GM18517 (cell line): ENCODE results near the gene SMAP1.
"Not testable (repeated sequence)": the region's sequence is repeated elsewhere in the genome, so short reads cannot be mapped to it uniquely, and the experiment has no call there.

ENCODE experiments used
- ATAC-seq: cut with Tn5 transposase; IDR thresholded peaks from one replicate; pipeline ENCODE4 v1.9.1; 2021; ENCODE audit warnings: mild to moderate bottlenecking, moderate library complexity; ENCODE audit not compliant: unreplicated experiment

The SMAP1 gene

DNA sequence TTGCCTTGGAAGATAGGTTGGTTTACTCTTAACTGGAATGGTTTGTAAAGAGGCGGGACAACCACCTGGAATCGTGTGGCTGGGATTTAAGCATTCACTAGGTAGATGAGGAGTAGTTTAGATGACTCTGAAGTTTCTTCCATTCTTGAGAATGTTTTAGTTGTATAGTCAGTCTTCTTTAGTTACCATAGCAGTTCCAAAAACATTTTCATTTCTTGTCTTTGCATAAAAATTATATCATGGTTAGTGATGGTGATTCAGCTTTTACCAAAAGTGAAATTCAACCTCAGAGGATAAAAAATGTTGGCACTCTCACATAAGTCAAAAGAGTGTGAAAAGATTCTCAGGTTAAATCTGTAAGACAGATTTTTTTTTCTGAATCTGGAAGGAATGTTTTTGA is 70.3 kb downstream of the SMAP1 start:
- no peak for ATAC-seq

DNA sequence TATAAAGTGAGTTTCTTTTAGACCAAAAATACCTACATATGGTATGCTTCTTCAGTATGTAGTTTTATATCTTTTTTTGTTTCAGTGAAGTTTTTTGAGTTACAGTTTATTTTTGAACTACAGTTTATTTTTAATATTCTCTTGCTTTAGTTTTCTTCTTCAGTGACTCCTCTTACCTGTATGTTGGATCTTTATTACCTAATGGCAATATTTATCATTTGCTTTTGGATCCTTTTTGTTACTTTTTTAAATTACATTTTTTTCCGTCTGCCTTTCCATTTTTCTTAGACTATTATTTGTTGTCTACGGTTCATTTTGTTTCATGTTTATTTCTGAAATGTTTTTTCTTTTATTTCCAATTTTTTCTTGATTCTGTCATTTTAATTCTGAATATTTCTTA is 71.9 kb downstream of the SMAP1 start:
- no peak for ATAC-seq

DNA sequence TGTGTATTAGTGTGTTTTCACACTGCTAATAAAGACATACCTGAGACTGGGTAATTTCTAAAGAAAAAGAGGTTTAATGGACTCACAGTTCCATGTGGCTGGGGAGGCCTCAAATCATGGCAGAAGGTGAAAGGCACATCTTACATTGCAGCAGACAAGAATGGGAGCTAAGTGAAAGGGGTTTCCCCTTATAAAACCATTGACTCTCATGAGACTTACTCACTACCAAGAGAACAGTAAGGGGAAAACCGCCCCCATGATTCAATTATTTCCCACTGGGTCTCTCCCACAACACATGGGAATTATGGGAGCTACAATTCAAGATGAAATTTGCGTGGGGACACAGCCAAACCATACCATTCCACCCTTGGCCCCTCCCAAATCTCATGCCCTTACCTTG is 73.1 kb downstream of the SMAP1 start:
- ATAC-seq = not testable (repeated sequence)

DNA sequence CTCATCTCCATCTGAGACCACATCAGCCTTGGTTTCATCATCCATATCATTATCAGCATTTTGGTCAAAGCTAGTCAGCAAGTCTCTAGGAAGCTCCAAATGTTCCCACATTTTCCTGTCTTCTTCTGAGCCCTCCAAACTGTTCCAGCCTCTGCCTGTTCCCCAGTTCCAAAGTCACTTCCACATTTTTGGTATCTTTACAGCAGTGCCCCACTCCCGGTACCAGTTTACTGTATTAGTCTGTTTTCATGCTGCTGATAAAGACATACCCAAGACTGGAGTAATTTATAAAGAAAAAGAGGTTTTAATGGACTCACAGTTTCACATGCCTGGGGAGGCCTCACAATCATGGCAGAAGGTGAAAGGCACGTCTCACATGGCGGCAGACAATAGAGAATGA is 74.8 kb downstream of the SMAP1 start:
- ATAC-seq = not testable (repeated sequence)

DNA sequence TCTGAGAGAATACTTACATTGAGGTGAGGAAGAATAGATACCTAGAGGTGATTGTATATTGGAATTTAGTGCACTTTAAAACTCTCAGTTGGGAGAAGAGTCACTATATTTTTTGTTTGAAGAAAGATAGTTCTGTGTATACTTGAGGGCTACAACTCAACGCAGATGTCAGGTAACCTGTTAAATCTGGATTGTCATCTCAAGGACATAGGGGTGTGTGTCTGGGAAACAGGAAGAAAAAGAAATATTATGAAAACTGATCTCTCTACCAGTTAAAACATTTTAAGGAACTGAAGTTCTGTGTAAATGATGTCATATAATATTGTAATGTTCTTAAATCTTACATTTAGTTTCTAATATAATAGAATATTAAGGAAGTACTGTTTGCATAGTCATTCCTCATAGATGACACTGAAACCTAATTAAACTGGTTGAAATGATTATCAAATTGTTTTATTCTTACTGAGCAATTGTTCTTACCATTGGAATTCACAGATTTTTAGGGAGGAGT is 86.2 kb downstream of the SMAP1 start:
- no peak for ATAC-seq

DNA sequence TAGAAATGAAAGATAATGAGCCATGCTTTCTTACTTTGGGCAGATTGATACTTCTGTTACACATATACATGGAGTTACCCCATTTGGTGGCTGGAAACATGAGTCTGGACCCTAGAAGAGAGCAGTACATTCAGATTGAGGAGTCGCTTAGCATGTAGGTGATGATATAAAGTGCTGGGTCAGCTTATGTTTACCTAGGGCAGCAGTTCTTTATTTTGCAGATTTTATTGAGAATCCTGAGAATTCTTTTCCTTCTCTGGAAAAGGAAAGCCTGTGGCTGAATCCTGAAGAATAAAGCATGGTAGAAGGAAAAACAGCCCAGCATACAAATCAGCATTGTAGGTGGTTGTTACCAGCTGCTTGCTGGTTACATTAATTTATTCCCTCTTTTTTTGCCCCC is 91.2 kb downstream of the SMAP1 start:
- ATAC-seq = no peak

DNA sequence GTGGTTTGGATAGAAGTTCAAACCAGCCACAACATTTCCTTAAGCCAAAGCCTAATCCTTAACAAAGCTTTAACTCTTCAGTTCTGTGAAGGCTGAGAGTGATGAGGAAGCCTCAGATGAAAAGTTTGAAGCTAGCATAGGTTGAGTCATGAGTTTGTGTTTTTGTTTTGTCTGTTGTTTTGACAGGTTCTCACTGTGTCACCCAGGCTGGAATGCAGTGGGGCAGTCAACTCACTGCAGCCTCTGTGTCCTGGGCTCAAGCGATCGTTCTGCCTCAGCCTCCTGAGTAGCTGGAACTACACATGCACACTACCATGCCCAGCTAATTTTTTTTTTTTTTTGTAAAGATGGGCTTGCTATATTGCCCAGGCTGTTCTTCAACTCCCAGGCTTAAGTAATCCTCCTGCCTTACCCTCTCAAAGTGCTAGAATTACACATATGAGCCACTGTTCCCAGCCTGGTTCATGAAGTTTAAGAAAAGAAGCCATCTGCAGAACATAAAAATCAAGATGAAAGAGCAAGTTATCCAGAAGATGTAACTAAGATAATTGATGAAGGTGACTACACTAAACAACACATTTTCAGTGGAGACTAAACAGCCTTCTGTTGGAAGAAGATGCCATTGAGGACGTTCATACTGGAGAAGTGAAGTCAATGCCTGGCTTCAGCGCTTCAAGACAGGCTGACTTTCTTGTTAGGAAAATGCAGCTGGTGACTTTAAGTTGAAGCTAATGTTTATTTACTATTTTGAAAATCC is 96.2 kb downstream of the SMAP1 start:
- no peak for ATAC-seq

DNA sequence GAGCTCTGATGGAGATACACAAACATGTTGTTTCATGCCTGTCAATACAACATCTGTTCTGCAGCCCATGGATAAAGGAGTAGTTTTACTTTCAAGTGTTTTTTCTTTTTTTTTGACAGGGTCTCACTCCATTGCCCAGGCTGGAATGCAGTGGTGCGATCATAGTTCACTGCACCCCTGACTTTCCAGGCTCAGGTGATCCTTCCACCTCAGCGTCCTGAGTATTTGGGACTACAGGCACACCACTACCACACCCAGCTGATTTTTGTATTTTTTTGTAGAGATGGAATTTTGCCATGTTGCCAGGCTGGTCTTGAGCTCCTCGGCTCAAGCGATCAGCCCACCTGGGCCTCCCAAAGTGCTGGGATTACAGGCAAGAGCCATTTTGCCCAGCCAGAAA is 97.0 kb downstream of the SMAP1 start:
- no peak for ATAC-seq

DNA sequence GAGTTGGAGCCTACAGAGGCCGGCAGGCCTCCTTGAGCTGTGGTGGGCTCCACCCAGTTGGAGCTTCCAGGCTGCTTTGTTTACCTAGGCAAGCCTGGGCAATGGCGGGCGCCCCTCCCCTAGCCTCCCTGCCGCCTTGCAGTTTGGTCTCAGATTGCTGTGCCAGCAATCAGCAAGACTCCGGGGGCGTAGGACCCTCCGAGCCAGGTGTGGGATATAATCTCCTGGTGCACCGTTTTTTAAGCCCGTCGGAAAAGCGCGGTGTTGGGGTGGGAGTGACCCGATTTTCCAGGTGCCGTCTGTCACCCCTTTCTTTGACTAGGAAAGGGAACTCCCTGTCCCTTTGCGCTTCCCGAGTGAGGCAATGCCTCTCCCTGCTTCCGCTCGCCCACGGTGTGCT is 103.7 kb downstream of the SMAP1 start:
- ATAC-seq = not testable (repeated sequence)

DNA sequence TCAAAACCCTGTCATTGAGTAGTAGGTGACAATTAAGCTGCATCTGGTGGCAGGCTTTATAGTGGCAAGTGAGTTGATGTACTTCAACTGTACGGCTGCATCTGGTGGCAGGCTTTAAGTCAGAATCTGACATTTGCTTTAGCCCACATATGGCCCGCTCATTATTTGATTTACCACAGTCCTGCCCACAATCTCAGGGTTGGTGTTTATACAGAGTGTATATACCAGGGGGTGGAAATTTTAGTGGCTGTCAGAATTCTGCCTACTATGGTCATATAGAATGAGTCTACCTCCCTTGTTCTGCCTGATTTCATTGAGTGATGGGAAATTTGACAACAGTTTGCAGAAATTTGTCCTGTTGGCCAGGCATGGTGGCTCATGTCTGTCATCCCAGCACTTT is 112.3 kb downstream of the SMAP1 start:
- ATAC-seq = no peak

DNA sequence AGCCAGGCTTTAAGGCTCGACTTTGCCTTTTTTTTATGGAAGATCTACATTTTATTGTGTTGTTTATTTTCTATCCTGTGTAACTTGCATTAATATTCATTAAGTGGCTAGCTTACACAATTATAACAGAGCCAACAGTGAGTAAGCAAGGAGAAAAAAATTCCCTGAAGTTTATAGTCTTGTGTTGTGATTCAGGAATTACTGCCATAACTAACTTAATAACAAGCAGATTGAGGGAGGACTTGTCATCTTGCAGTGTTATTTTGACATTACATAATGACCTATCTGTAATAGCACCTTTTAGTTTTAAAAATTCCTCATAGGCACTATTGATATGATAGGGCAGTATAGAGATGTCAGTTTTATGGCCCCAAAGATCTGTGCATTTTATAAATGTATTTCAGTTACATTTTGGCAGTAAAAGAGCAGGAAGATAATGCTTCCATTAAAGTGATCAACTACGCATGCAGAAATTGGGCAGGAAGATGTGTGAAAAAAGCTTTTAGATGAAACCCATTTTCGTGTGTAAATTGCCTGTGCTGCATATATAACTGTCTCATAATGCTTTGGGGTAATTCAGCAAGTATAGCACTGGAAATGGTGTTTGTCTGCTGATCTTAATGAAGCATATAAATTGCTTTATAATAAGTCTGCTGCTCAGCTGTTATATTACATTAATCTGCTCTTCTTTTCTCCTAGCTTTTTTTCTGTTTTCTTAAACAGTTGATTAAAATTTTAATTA is 123.0 kb downstream of the SMAP1 start:
- ATAC-seq = no peak

DNA sequence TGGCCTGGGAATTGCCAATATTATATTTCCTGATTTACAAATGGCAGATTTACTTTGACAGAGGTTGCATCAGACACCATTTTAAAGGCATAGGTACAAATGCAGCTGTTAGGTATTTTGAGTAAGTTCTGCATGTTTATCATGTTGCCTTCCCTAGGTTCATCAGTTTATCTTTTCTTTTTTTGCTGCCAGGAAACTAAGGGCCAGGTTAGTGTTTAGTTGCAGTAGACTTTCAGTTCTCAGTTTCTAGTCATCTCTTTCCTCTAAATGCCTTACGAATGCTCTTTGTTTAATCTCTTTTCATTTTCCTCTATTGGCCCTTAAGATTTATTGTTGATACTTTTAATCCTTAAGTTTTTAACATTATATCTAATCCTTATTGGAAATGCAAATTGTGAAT is 129.9 kb downstream of the SMAP1 start:
- peak; percentile 97 for ATAC-seq

DNA sequence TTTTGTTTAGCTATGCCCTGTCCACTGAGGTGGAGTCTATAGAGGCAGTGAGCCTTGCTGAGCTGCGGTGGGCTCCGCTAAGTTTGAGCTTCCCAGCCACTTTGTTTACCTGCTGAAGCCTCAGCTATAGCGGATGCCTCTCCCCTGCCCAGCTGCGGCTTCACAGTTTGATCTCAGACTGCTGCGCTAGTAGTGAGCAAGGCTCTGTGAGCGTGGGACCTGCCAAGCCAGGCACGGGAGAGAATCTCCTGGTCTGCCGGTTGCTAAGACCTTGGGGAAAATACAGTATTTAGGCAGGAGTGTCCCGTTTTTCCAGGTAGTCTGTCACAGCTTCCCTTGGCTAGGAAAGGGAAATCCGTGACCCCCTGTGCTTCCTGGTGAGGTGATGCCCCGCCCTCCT is 138.4 kb downstream of the SMAP1 start:
- ATAC-seq = no peak

DNA sequence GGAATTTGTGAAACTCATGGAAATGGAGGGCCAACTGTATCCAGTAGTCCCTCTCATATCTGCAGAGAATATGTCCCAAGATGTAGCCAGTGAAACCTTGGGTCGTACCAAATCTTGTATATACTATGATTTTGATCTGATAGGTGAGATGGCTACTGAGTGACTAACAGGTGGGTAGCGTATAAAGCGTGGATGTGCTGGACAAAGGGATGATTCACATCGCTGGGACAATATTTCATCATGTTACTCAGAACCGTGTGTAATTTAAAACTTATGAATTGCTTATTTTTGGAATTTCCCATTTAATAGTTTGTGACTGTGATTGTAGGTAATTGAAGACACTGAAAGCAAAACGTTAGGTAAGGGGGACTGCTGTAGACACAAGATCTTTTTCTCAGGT is 144.1 kb downstream of the SMAP1 start:
- no peak for ATAC-seq

DNA sequence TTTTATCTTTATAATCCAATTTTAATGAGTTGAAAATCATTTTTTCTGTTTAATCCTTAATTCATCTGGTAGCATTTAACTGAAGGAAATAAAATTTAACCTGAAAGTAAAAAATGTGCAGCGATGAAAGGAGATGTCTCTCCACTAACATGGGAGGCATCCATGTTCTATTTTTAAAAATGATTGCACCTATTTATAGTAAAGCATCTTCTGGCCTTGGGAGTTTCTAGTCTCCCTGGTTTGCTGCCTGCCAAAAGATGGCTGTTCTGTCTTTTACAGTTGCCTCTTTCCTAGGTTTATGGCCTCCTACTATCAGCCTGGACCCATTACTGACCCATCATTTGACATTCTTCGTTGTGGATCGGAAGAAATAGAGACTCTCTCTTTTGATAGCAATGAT is 146.2 kb downstream of the SMAP1 start:
- no peak for ATAC-seq

DNA sequence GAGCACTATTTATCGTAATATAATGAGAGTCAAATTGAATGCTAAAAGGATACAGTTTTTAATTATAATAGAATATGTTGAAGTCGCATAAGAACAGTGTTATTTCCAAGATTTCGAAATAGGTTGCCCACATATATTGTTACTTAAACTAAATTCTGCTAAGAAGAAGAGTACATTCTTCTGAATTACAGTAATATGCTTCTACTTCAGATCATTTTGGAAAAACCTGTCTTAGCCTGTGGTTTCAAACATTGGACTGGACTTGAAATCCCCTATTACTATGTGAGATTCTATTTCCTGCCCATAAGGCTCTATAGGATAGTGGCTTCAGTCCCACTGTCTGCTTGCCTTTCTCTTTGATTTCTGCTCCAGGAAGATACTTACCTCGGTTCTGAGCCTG is 152.0 kb downstream of the SMAP1 start:
- no peak for ATAC-seq

DNA sequence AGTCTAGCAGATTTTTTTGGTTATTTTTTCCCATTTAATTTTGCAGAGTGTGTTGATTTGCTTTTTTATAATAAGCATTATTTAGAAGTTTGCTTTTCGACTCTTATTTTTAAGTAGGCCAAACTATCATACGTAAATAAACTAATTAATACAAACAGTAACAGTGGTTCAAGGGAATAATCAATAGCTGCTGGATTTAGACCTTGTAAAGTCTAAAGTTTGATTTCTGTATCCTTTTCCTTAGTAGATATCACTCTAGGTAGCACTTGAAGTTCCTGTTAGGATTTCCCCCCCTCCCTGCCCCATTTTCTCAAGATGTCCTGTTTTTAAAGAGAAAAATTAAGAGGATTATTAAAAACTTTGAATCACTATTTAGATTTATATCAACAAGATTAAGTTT is 153.1 kb downstream of the SMAP1 start:
- ATAC-seq = no peak

DNA sequence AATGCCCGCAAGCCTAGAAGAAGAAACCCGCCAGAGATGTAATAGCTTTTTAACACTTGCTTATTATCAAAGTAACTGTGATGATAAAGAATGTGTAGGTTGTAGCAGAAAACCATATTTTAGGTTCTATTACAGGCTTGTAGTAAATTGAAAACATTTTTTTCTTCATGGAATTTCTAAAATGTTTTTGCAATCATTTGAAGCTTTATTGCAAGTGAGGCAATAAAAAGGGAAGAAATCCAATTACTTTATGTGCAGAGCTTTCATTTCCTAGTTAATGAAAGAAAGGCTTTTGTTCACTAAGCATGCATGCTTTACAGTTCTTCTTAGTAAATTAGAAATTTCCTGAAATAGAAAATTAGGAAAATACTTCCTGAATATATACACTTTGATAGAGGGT is 154.1 kb downstream of the SMAP1 start:
- no peak for ATAC-seq

DNA sequence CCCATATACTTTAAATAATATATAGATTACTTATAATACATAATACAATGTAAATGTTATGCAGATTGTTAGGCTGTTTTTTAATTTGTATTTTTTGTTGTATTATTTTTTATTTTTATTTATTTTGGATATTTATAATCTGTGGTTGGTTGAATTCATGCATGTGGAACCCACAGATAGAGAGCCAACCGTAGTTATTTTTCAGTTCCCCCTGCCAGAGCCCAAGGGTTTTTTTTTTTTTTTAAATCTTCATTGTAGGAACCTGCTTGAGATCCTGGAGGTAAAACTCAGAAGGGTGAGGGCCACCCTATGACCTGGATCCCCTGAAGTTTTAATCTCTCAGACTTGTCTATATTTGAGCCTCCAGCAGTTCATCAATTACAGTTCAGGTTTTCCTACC is 156.0 kb downstream of the SMAP1 start:
- no peak for ATAC-seq

DNA sequence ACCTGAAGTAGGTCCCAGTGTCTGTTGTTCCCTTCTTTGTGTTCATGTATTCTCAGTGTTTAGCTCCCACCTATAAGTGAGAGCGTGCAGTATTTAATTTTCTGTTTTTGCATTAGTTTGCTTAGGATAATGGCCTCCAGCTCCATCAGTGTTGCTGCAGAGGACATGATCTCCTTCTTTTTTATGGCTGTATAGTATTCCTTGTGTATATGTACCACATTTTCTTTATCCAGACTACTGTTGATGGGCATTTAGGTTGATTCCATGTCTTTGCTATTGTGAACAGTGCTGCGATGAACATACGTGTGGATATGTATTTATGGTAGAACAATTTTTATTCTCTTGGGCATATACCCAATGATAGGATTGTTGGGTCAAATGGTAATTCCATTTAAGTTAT is 163.7 kb downstream of the SMAP1 start:
- no peak for ATAC-seq

DNA sequence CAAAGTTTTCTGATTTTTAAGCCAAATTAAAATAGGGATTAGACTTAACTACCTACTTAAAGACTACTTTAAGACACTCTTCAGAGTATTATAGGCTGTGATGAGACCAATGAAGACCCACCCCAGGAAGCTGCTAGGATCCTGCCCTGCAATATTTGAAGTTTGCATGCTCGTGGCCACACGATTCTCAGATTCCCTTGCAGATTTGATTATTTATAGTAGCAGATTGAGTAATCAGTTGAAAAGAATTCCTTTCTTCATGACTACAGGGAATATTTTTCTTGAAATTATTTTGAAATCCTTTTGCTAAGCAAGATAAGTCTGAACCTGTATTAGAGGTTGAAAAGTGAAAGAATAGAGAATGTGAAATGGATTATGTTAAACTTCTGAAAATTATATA is 166.8 kb downstream of the SMAP1 start:
- ATAC-seq = no peak

DNA sequence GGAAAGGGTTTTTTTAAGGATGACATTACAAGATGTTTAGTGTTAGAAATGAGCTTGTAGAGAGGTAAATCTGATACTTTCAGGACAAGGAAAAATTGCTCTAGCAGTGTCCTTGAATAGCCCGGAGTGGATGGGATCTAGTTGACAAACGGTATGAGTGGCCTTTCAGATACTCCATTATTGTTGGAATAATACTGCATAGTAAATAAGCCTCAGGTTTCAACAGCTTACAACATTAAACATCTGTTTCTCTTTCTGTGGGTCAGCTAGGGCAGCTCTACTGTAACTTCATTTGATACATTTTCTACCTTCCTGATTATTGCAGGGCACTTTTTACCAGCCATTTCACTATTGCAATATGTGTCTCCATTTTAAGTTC is 171.2 kb downstream of the SMAP1 start:
- ATAC-seq = no peak
